Rectal smooth muscle tissue (tissue), 1 donor: Measurements from ENCODE around the gene OR1K1.
A peak's percentile ranks its signal among the peaks of the same experiment; 100 is the strongest.
"Not testable (repeated sequence)": the region's sequence is repeated elsewhere in the genome, so short reads cannot be mapped to it uniquely, and the experiment has no call there.

Experiments
- H3K27ac ChIP-seq: one replicate; pipeline ENCODE4 v1.7.0; 2013; ENCODE audit warnings: low read depth, low read length, inconsistent platforms
- H3K27me3 ChIP-seq: one replicate; pipeline ENCODE4 v1.7.0; 2013; ENCODE audit warnings: low read length; ENCODE audit not compliant: control insufficient read depth, insufficient read depth
- H3K36me3 ChIP-seq: one replicate; pipeline ENCODE4 v1.7.0; 2013; ENCODE audit warnings: low read length; ENCODE audit not compliant: control insufficient read depth, insufficient read depth
- H3K4me1 ChIP-seq: one replicate; pipeline ENCODE4 v1.7.0; 2013; ENCODE audit warnings: low read length; ENCODE audit not compliant: control insufficient read depth, insufficient read depth
- H3K4me3 ChIP-seq: one replicate; pipeline ENCODE4 v1.7.0; 2013; ENCODE audit warnings: low read length
- H3K9ac ChIP-seq: one replicate; pipeline ENCODE4 v1.7.0; 2013; ENCODE audit warnings: low read length

Gene OR1K1

DNA sequence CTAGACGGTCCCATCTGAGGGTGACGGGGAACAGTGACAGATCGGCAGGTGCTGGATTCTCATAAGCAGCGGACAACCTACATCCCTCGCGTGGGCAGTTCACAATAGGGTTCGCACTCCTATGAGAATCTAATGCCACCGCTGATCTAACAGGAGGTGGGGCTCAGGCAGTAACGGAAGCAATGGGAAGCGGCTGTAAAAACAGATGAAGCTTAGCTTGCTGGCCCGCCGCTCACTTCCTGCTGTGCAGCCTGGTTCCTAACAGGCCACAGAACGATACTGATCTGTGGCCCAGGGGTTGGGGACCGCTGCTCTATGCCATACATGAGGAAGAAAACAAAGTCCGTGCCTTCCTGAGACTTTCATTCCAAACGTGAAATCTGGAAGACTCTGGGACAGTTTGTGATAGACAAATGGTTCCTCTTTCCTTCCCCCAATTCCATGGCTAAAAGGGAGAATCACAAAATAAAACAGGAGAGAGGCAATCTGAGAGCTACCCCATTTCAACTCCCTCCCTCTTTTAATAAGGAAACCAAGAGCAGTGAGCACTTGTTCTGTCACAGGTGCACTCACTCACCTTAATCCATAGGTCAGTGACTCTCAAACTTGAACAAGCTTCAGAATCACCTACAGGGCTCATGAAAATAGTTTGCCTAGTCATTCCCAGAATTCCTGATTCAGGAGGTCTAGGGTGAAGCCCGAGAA, 16.4 kb downstream of the OR1K1 start:
- H3K4me3 ChIP-seq = no peak overlapping the region
- no peaks in the 10 kb centered on the region for H3K27me3 ChIP-seq
- no peaks in the 10 kb centered on the region for H3K36me3 ChIP-seq
- no peak overlapping the region for H3K27ac ChIP-seq
- no peak overlapping the region for H3K9ac ChIP-seq
- no peaks in the 10 kb centered on the region for H3K4me1 ChIP-seq

DNA sequence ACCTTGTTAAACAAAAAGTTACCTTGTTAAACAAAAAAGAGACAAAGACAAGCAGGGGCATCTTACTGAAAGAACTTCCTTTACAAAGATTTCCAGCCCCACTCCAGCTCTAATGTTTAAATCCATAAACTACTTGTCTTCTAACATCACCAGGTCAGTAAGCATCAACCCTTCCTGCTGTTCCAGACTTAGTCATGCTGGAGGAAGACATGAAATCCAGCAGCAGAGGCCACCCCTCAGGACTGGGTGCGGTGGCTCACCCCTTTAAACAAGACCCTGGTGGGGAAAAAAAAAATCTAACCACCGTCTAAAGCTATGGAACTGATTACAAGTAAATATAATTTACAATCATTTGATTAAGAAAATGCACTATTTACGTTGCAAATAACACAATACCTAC, 19.4 kb downstream of the OR1K1 start:
- H3K36me3 ChIP-seq = peaks cover 11% of the 10 kb centered on the region
- no peaks in the 10 kb centered on the region for H3K27me3 ChIP-seq
- no peak overlapping the region for H3K27ac ChIP-seq
- H3K4me1 ChIP-seq = no peaks in the 10 kb centered on the region
- no peak overlapping the region for H3K4me3 ChIP-seq
- no peak overlapping the region for H3K9ac ChIP-seq

DNA sequence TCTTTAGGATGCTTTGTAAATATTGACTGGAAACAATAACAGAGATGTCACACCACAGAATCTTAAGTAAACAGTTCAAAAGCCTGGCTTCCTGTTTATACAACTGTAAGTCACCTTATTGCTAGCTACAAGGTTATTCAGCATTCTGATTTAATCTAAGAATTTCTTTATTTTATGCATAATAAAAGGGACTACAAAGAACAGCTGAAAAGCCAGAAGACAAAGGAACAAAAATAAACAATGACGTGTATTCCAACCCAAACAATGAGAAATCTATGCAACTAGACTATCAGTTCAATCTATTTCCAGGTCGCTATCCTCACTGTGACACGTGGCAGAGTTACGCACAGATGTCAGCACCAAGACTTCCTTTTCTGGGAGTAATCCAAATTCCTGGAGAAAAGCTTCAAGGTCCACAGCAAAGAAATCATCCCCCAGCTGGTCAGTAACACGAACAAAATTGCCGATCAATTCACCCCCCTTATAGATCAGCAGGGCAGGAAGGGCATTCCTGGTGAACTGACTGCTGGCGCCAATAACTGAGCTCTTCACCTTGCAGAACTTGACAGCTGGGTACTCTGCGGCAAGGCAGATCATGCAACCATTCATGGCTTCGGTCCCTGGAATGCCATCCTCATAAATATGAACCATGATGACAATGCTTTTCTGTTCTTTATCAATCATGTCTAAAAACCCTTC, 20.0 kb downstream of the OR1K1 start:
- Histone ChIP-seq H3K36me3 (peaks cover 11% of the 10 kb centered on the region), H3K27ac (no peak overlapping the region)

DNA sequence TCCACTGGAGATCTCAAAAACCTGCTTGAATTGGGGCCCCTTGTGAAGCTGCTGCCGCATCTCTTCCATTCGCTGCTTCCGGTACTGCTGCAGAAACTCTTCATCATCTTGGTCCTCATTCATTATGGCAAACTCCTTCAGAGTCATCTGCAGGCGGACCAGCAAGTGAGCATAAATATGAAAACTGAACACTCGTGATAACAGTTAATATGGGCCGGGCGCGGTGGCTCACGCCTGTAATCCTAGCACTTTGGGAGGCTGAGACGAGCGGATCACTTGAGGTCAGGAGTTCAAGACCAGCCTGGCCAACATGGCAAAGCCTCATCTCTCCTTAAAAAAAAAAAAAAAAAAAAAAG, 20.5 kb downstream of the OR1K1 start:
- Histone ChIP-seq H3K36me3 (peaks cover 11% of the 10 kb centered on the region), H3K4me3 (no peak overlapping the region), H3K4me1 (no peaks in the 10 kb centered on the region), H3K9ac (no peak overlapping the region), H3K27me3 (no peaks in the 10 kb centered on the region), H3K27ac (no peak overlapping the region)

More for the DNA sequence above, 20.0 kb downstream of the OR1K1 start:
- H3K4me1 ChIP-seq = no peaks in the 10 kb centered on the region
- H3K9ac ChIP-seq = no peak overlapping the region
- H3K27me3 ChIP-seq = no peaks in the 10 kb centered on the region
- H3K4me3 ChIP-seq = no peak overlapping the region

DNA sequence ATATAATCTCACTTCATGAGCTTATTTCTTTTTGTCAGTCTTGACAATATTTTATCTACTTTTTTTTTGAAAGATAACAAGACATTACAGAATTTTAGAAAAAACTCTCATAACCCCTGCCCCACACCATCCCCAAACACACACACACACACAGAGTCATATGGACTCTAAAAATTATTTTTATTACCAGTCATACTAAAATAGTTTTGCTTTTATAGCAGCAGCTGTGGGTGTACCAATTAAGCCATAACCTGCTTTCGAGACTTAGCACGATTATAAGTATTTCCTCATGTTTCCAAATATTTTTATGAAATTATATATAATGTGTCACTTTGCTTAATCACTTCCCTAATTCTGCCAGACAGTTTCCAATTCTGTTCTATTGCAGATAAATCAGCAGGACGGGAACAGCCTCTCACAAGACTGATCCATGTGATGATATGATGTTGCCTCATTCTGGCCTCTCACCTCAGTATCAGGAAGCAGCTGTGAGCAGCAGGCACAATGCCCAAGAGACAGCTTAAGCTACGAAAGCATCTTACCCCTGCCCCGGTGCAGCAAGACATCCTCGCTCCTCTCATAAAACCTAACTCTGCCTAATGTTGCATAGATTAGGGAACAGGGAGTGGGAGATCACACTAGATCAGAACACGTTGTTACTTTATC, 21.5 kb downstream of the OR1K1 start:
- H3K36me3 ChIP-seq = peaks cover 11% of the 10 kb centered on the region
- no peak overlapping the region for H3K9ac ChIP-seq
- no peak overlapping the region for H3K27ac ChIP-seq
- no peaks in the 10 kb centered on the region for H3K27me3 ChIP-seq
- peaks cover 2% of the 10 kb centered on the region for H3K4me1 ChIP-seq
- no peak overlapping the region for H3K4me3 ChIP-seq

DNA sequence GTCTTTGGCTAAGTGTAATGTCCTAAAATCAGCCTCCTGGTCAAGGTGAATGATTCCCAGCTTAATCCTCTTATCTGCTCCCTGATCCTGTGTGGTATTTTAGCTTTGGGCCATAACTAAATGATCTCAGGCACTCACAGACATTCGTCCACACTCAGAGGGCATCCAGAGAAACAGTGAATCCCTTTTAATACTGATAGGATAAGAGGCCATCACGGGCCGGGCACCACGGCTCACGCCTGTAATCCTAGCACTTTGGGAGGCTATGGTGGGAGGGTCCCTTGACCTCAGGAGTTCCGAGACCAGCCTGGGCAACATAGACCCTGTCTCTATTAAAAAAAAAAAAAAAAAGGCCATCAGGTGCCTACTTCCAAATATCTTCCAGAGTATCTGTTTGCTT, 22.1 kb downstream of the OR1K1 start:
- no peak overlapping the region for H3K9ac ChIP-seq
- H3K4me1 ChIP-seq = peaks cover 2% of the 10 kb centered on the region
- H3K36me3 ChIP-seq = peaks cover 11% of the 10 kb centered on the region
- H3K27ac ChIP-seq = no peak overlapping the region
- no peak overlapping the region for H3K4me3 ChIP-seq
- H3K27me3 ChIP-seq = no peaks in the 10 kb centered on the region

DNA sequence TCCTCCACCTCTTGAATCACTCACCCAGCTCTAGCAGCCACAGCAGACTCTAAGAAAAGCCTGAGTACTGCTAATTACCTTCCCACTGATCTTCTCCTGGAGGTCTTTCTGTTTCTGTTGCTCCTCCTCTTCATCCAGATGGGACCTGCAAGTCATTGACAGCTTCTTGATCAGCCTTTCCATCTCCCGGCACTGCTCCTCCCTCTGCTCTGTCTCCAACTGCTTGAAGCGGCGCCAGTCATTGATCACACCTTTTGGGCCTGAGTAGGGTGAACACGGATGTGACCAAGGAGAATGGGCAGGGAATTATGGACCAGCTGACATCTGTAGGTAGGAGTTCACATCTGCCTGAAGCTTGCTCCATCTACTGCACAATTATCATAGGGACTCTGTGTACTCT, 23.0 kb downstream of the OR1K1 start:
- Histone ChIP-seq H3K4me3 (no peak overlapping the region), H3K36me3 (peaks cover 11% of the 10 kb centered on the region), H3K27ac (no peak overlapping the region), H3K27me3 (no peaks in the 10 kb centered on the region), H3K9ac (no peak overlapping the region), H3K4me1 (peaks cover 2% of the 10 kb centered on the region)

DNA sequence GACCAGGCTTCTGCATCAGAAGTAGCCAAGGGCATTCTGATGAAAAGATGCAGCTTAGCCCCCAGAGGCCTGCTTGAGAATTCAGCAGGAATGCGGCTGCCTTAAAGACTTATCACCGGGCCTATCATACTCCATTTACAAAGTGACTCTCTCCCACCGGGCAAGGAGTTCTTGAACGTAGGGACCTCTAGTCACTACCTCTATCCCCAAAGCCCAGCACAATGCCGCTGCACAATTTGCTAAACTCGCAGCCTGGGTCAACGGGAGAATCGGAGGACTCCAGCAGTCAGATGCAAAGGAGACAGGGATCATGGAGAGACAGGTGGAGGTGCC, 27.8 kb downstream of the OR1K1 start:
- H3K4me1 ChIP-seq = peaks cover 2% of the 10 kb centered on the region
- H3K4me3 ChIP-seq = peak overlapping the region; percentile 96
- H3K27ac ChIP-seq = peak overlapping the region; percentile 99
- no peaks in the 10 kb centered on the region for H3K27me3 ChIP-seq
- no peak overlapping the region for H3K9ac ChIP-seq
- peaks cover 3% of the 10 kb centered on the region for H3K36me3 ChIP-seq

DNA sequence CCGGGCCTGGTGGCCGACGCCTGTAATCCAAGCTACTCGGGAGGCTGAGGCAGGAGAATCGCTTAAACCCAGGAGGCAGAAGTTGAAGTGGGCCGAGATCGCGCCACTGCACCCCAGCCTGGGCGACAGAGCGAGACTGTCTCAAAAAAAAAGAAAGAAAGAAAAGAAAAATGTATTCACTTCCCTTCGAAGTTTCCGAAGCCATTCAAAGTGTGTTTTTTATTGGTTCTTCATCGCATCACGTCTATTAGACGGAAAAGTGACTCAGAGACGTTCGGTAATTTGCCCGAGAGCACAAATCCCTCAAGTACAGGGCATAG, 29.0 kb downstream of the OR1K1 start:
- H3K4me3 ChIP-seq = peak overlapping the region; percentile 96
- H3K4me1 ChIP-seq, H3K9ac ChIP-seq, H3K36me3 ChIP-seq, H3K27me3 ChIP-seq: not testable (repeated sequence)
- H3K27ac ChIP-seq = peak overlapping the region; percentile 99

DNA sequence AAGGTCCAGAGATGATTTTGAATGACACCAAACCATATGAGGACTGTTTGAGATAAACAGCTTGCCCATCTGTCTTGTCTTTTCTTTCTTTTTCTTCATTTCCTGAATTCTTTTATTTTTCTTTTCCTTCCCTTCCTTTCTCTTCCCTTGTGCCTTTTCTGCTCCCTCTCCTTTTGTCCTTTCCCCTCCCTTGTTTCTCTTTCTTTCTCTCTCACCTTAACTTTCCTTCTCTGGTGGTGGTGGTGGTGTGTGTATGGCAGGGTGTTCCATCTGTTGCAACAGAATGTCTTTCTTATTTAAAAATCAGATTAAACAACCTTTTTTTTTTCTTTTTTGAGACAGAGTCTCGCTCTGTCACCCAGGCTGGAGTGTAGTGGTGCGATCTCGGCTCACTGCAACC, 32.3 kb downstream of the OR1K1 start:
- H3K4me1 ChIP-seq = no peaks in the 10 kb centered on the region
- H3K36me3 ChIP-seq = no peaks in the 10 kb centered on the region
- no peaks in the 10 kb centered on the region for H3K27me3 ChIP-seq
- no peak overlapping the region for H3K4me3 ChIP-seq
- H3K9ac ChIP-seq = no peak overlapping the region
- H3K27ac ChIP-seq = no peak overlapping the region

DNA sequence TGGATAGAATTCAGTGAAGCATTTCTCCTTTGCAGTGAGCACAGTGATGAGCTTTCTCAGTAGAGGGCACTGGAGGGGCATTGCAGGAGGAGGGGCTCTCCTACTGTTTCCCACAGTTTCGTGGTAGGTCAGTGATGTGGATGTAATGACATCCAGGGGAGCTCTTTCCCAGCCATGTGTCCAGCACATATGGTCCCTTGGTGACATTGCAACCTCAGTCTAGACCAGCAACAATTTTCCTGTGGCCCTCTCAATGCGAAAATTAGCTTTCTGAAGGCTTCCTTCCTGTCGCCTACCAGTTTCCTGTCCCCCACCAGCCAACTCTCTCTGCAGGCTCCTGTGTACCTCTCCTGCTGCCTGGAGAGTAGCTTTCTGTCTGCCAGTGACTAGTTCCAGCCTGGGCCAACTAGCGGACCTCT, 35.4 kb downstream of the OR1K1 start:
- Histone ChIP-seq H3K27ac (no peak overlapping the region), H3K9ac (no peak overlapping the region), H3K36me3 (no peaks in the 10 kb centered on the region), H3K4me3 (no peak overlapping the region), H3K27me3 (no peaks in the 10 kb centered on the region), H3K4me1 (no peaks in the 10 kb centered on the region)

DNA sequence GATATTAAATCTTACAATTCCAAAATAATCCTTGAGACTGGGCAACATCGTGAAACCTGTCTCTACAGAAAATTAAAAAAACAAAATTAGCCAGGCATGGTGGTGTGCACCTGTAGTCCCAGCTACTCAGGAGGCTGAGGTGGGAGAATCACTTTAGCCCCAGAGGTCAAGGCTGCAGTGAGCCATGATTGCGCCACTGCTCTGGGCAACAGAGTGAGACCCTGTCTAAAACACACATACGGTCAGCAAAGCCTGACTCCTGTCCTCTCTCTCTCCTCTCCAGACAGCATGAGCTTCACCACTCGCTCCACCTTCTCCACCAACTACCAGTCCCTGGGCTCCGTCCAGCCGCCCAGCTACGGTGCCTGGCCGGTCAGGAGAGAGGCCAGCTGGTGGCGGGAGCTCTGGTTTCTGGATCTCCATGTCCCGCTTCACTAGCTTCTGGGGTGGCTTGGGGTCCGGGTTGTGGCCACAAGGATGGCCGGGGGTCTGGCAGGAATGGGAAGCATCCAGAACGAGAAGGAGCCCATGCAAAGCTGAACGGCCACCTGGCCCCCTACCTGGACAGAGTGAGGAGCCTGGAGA, 37.4 kb downstream of the OR1K1 start:
- H3K4me3 ChIP-seq = no peak overlapping the region
- no peaks in the 10 kb centered on the region for H3K27me3 ChIP-seq
- no peaks in the 10 kb centered on the region for H3K36me3 ChIP-seq
- no peak overlapping the region for H3K9ac ChIP-seq
- H3K27ac ChIP-seq = no peak overlapping the region
- no peaks in the 10 kb centered on the region for H3K4me1 ChIP-seq
